HG02973 (cell line): ENCODE results near the gene KMT2A.
"Not testable (repeated sequence)": the region's sequence is repeated elsewhere in the genome, so short reads cannot be mapped to it uniquely, and the experiment has no call there.

Experiments used
- ATAC-seq: cut with Tn5 transposase; IDR thresholded peaks from one replicate; pipeline ENCODE4 v1.9.1; 2021; ENCODE audit warnings: moderate library complexity; ENCODE audit not compliant: unreplicated experiment

The KMT2A gene

DNA sequence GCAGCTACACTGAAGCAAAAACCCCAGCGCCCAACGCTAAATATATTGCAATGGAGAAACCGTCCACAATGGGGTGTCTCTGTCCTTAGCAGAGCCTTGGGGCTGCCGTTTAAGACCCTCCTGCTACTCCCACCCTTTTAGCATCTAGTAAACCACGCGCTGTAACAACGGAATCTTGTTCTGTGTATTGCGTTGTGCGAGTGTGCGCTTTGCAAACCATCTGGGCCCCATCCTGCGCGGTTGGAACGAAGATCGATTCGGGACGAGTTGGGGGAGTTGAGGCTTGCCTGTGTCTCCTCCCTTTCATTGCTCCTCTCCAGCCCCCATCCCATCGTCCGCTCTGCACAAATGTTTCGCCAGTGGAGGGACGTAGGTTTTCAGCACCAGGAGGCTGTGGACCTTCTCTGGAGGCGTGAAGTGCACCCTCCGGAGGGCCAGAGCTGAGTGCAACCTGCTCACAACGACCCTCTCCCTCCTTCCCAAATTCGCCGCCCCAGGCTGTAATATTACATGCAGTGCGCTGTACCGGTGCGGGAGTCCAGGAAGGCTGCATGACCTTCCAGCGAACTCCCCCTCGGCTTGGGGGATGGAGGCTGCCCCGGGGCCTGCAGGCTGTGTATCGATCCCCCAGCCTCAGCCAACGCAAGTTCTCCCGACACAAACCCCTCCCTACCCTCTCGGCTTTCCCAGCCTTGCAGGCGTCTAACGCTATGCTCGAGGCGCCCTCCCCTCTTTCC lies 1.6 kb upstream of the KMT2A start:
- no peak for ATAC-seq

GRCh38 chr11:118435290-118435892 lies 901 bp upstream of the KMT2A start:
- peak; percentile 5 for ATAC-seq

DNA sequence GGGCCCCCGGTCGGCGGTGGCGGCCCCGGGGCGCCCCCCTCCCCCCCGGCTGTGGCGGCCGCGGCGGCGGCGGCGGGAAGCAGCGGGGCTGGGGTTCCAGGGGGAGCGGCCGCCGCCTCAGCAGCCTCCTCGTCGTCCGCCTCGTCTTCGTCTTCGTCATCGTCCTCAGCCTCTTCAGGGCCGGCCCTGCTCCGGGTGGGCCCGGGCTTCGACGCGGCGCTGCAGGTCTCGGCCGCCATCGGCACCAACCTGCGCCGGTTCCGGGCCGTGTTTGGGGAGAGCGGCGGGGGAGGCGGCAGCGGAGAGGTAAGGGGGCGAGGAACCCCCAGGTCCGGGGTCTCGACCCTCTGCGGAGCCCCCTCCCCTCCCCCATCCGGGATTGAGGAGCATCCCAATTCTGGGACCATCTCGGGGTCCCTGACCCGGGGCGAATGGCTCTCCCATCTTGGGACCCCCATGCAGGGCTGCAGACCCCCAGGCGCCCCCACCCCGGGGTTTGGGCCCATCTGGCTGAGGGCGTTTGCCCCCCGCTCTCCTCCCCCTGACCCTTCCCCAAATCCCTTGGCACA lies 431 bp downstream of the KMT2A start:
- peak; percentile 11 for ATAC-seq

DNA sequence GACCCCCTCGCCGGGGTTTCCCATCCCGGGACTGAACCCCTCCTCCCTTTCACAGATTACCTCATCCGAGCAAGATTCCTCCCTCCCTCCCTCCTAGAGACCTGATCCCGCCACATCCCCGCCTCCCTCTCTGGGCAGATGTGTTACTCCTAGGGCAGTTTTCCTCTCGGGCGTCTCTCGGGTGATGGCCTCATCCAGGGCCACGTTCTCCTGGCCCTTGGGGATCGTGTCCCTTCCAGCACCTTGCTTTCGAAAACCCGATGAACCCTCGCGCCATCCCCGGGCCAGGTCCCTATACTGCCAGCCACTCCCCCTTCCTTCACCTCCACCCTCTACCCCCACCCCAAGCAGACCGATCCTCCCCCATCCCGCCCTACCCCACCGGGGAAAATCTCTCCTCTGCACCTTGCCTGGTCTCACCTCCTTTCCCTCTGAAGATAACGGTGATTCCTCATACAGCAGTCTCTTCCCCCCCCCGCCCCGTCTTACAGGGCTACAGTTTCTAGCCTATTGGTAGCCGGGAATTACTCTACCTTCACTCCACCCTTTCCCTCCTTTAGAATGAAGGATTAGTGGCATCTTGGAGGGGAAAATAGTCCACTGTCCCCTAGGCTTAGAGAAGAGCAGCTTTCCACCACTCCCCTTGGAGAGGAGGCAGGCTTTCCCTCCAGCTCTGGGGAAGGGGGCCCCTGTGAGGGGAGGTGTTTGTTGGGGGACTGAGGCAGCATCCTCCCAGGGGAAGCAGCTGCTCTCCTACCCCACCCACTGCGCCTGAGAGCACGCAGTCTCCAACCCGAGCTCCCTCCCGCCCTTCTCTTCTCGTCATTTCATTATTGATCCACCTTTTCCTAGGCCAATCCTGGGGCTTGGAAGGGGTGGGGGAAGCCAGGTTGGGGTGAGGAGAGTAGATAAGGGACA lies 1.2 kb downstream of the KMT2A start:
- no peak for ATAC-seq

DNA sequence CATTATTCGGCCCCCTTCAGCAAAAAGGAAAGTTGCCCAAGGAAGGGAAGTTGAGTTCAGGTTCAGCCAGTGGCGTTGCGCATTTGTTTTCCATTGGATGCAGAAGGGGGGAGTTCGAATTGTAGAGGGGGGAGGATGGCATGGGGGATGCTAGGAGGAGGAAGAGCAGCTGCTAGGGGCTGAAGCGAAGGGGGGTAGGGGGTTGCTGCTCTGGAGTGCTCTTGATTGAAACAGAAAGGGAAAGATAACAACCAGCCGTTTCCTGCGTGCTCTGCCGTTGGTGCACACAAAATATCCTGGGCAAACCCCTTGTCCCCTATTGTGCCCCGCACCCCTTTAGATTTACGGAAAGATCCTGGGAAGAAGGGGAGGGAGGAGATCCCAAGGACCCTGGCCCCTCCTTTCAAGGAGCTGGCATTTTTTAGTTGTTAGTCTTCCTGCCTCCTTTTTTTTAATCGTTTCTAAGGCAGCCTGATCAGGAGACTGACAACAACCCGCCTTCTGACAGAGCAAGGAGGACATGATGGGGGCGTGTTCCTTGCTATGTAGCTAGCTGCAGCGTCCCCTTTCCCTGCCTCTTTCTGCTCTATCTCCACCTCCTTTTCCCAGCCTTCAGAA lies 2.1 kb downstream of the KMT2A start:
- ATAC-seq = no peak

GRCh38 chr11:118439646-118440045 lies 3.4 kb downstream of the KMT2A start:
- no peak for ATAC-seq

DNA sequence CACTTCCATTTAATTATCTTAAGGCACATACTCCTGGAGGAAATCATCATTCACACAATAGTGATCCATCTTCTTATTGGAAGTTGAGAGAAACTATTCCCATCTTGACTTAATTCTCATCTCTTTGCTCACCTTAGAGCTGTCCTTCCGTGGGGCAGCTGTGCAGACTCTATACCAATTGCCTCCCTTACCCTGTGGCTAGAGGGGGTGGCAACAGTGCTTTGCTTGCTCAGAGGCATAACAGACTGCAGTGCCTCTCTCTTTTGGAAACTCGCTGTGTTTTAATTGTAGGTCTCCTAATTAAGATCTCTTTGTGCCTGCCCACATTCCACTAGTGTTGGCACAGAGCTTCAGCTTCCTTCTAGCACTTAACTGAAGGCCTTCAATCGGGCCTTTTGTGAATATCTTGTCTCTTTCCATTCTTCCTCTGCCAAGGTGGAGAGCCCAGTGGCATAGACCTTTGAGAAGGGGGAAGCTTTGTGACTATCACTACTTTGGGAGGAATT lies 5.5 kb downstream of the KMT2A start:
- no peak for ATAC-seq

- ATAC-seq = no peak
These were observed 6.0 kb downstream of the KMT2A start for GRCh38 chr11:118442301-118442700.

DNA sequence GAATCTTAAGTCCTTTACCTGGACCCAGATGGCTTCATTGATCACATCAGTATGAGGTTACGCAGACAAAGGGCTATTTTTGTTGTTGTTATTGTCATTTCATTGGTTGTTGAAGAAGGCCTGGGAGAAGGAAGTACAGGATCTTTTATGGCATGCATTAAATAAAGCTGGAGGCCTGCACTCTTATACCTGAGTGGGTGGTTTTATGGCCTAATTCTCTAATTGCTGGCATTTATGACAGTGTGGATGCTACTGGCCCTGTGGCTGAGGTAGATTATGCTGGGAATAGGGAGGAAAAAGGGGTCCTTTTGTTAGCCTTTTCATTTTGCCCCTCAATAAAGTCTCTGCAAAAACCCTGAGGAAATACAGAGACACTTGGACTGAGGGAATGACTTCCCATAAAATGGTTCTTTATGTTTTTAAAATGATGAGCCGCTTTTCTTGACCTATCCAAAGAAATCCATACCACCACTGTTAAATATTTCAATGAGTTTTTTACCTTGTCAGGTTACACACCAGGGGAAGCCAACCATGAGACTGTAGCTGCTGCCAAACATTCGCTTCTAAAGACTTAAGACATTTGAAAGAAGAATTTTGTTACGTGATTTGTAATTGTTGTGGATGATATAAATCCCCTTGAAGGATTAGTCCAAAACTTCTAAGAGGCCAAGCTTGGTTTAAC lies 6.8 kb downstream of the KMT2A start:
- no peak for ATAC-seq

DNA sequence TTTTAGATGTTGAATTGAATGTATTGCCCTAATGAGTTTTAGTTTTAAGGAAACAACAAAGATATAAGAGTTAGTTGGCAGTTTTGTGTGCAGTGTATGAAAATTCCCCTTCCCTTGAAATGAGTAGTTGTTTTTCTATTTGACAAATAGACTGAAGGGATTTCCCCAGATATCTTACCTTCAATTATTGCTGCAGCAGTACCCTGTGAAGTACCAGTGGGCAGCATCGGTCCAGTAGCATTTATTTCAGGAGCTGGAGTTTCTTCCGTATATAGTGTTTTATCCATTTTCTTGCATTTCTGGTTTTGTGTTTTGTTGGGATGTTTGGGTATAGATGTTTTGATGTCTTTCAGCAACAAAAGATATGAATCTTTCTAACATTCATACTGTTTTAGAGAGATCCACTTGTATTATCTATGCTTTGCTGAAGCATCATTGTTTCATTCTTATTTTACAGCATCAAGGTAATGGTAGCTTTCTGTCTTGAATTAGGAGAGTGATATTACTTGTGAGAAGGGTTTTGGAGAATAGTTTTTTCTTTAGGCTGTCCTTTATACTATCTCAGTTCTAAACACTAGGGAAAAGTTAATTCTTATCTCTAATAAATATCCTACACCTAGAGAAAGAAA lies 7.4 kb downstream of the KMT2A start:
- peak; percentile 38 for ATAC-seq

- no peak for ATAC-seq
These were observed 11.1 kb downstream of the KMT2A start for GRCh38 chr11:118447423-118447822.

DNA sequence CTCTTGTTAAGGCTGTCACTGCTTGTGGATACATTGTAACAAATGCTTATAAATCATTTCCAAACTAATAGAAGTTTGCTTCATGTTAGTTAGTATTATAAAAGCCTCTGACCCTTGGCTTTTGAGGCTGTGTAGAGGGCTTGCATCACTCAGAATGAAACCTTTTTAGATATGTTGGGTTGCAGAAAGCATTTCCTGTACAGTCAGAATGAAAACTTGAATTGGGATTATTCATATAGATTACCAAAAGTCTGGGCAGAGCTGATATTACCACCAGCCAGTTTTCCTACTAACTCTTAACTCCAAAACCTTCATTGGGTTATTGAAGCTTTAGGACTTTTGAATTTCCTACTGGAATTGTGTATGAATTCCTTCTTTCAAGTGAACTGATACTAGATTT lies 12.0 kb downstream of the KMT2A start:
- ATAC-seq = peak; percentile 71

- ATAC-seq = no peak
These were observed 13.1 kb downstream of the KMT2A start for GRCh38 chr11:118449316-118449918.

DNA sequence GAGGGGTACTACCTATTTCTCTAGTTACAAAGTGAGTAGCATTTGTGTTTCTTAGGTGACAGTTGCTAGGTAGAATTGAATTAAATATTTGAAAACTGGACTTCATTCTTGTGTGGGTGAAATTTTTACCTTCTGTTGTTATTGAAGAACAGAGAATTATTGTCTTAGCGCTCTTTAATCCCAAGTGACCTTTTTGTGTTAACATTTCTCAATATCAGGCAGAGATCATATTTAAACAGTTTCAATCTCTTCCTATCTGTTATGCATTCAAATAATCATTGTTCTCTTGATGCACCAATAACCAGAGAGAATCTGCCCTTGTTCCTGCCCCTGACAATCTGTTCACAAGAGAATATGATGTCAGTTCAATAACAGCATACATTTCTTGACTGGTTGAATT lies 14.2 kb downstream of the KMT2A start:
- ATAC-seq = no peak

GRCh38 chr11:118462178-118462577 lies 25.9 kb downstream of the KMT2A start:
- ATAC-seq = no peak

- not testable (repeated sequence) for ATAC-seq
These were observed 32.7 kb downstream of the KMT2A start for GRCh38 chr11:118468968-118469367.

- ATAC-seq = no peak
These were observed 34.7 kb downstream of the KMT2A start for GRCh38 chr11:118471030-118471429.

DNA sequence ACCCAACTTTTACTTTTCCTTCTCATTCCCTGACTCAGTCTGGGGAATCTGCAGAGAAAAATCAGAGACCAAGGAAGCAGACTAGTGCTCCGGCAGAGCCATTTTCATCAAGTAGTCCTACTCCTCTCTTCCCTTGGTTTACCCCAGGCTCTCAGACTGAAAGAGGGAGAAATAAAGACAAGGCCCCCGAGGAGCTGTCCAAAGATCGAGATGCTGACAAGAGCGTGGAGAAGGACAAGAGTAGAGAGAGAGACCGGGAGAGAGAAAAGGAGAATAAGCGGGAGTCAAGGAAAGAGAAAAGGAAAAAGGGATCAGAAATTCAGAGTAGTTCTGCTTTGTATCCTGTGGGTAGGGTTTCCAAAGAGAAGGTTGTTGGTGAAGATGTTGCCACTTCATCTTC lies 37.2 kb downstream of the KMT2A start:
- ATAC-seq = no peak

DNA sequence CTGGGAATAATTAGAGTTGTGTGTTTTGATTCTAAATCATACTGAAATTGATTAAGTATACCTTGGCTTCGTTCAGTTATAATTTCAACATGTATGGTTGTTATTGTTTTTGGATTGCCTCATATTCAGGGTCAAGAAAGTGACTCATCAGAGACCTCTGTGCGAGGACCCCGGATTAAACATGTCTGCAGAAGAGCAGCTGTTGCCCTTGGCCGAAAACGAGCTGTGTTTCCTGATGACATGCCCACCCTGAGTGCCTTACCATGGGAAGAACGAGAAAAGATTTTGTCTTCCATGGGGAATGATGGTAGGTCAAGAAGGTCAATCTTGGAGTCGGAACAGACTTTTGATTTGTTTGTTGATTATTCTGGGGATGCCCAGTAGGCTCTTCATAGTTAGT lies 40.4 kb downstream of the KMT2A start:
- no peak for ATAC-seq
